Endodermal cell (in vitro differentiated cells): Measurements from ENCODE around the gene TMEM239. TPM values are rescaled to one million over a fixed set of nuclear protein-coding genes. Genes with fewer than 3 reads are reported as not detected.

ENCODE experiments used
- DNase-seq: peaks from one replicate; pipeline ENCODE4 v3.0.0-alpha.2; 2017
- H3K27ac ChIP-seq: 2 replicates; pipeline ENCODE4 v1.5.1; 2013; ENCODE audit warnings: mild to moderate bottlenecking, low read depth, low read length, moderate library complexity
- H3K27me3 ChIP-seq: 2 replicates; pipeline ENCODE4 v1.6.1; 2013; ENCODE audit warnings: mild to moderate bottlenecking, low read length, moderate library complexity; ENCODE audit not compliant: insufficient read depth, control insufficient read depth, poor library complexity, severe bottlenecking
- H3K36me3 ChIP-seq: 2 replicates; pipeline ENCODE4 v1.7.0; 2013; ENCODE audit warnings: mild to moderate bottlenecking, low read length, moderate library complexity; ENCODE audit not compliant: control insufficient read depth, insufficient read depth
- H3K4me1 ChIP-seq: one replicate; pipeline ENCODE4 v1.7.0; 2013; ENCODE audit warnings: low read length; ENCODE audit not compliant: control insufficient read depth, insufficient read depth
- H3K4me3 ChIP-seq: 2 replicates; pipeline ENCODE4 v1.5.1; 2013; ENCODE audit warnings: mild to moderate bottlenecking, low read length, moderate library complexity
- H3K9ac ChIP-seq: 2 replicates; pipeline ENCODE4 v1.6.1; 2013; ENCODE audit warnings: mild to moderate bottlenecking, low read length, moderate library complexity; ENCODE audit not compliant: poor library complexity, severe bottlenecking; ENCODE audit errors: extremely low read depth
- H3K9me3 ChIP-seq: 2 replicates; pipeline ENCODE4 v1.6.1; 2013; ENCODE audit warnings: mild to moderate bottlenecking, low read length, moderate library complexity; ENCODE audit not compliant: control insufficient read depth
- H3K27ac Mint-ChIP-seq: 2 replicates; pipeline ENCODE4 v1.8.0; 2020; ENCODE audit warnings: mixed read lengths
- H3K27me3 Mint-ChIP-seq: 2 replicates; pipeline ENCODE4 v1.8.0; 2021; ENCODE audit warnings: mild to moderate bottlenecking, mixed read lengths; ENCODE audit not compliant: insufficient read depth
- H3K36me3 Mint-ChIP-seq: 2 replicates; pipeline ENCODE4 v1.8.0; 2020; ENCODE audit warnings: low read depth, mixed read lengths
- H3K4me1 Mint-ChIP-seq: 2 replicates; pipeline ENCODE4 v1.8.0; 2020; ENCODE audit warnings: mixed read lengths
- H3K4me3 Mint-ChIP-seq: 2 replicates; pipeline ENCODE4 v1.8.0; 2020; ENCODE audit warnings: mild to moderate bottlenecking, moderate library complexity, mixed read lengths
- H3K9me3 Mint-ChIP-seq: 2 replicates; pipeline ENCODE4 v1.8.0; 2020; ENCODE audit warnings: mild to moderate bottlenecking, mixed read lengths
- CTCF ChIP-seq: fragments of 200-600 bp; sonication (generic); conservative IDR thresholded peaks from 2 replicates; pipeline ENCODE4 v1.5.0; 2021; ENCODE audit warnings: antibody characterized with exemption, mild to moderate bottlenecking
- WGBS, 2 experiments: methylation state at CpG; one replicate each; pipeline versions ENCODE4 v1.1.5 to v1.1.7; 2013; ENCODE audit warnings: missing lambda C conversion rate in 2 of 2, mixed read lengths in 1 of 2; ENCODE audit not compliant: insufficient coverage in 1 of 2, insufficient read length in 1 of 2; 5-methylcytosine and 5-hydroxymethylcytosine counted together
- total RNA-seq, 2 donors: library from RNA; stranded (reverse); fragmentation: NEBNext Ultra II Directional in 1 of 2; extraction: Animal tissue kit (Norgen Biotek cat#: 25700) in 1 of 2; gene quantifications; 2 replicates in 1 of 2; 3 replicates in 1 of 2; pipeline ENCODE4 v1.2.1, GENCODE V29; 2021

The TMEM239 gene
- total RNA-seq, 2 donors from 2014 or later = not detected

GRCh38 chr20:2817891-2818595 lies 1.9 kb downstream of the TMEM239 start:
- peak; percentile 18 for DNase-seq
- H3K27me3 Mint-ChIP-seq = peaks cover 54% of the 10 kb centered on the region
- Histone ChIP-seq H3K9ac (no peak overlapping the region), H3K4me1 (peaks cover 5% of the 10 kb centered on the region), H3K27me3 (peaks cover 36% of the 10 kb centered on the region), H3K27ac (no peak overlapping the region), H3K9me3 (no peaks in the 10 kb centered on the region), H3K4me3 (no peak overlapping the region), H3K36me3 (no peaks in the 10 kb centered on the region)
- peaks cover 5% of the 10 kb centered on the region for H3K9me3 Mint-ChIP-seq
- WGBS, 2 experiments = 83 to 91% methylated on average over 5 to 7 of the region's 7 CpGs
- H3K36me3 Mint-ChIP-seq = no peaks in the 10 kb centered on the region
- no peak overlapping the region for H3K4me3 Mint-ChIP-seq
- H3K27ac Mint-ChIP-seq = no peak overlapping the region
- no peak for TF ChIP-seq CTCF
- H3K4me1 Mint-ChIP-seq = peaks cover 23% of the 10 kb centered on the region

- Mint-ChIP-seq H3K4me3 (peak overlapping the region; percentile 36), H3K4me1 (peaks cover 13% of the 10 kb centered on the region), H3K27me3 (peaks cover 51% of the 10 kb centered on the region), H3K9me3 (no peaks in the 10 kb centered on the region), H3K27ac (no peak overlapping the region), H3K36me3 (no peaks in the 10 kb centered on the region)
- Histone ChIP-seq H3K4me1 (no peaks in the 10 kb centered on the region), H3K27me3 (peaks cover 36% of the 10 kb centered on the region), H3K4me3 (no peak overlapping the region), H3K9ac (no peak overlapping the region), H3K27ac (no peak overlapping the region), H3K36me3 (no peaks in the 10 kb centered on the region), H3K9me3 (no peaks in the 10 kb centered on the region)
- 50 to 55% methylated on average over 20 to 32 of the region's 32 CpGs for WGBS, 2 experiments
- no peak for TF ChIP-seq CTCF
- peak; percentile 81 for DNase-seq
Measured at GRCh38 chr20:2820084-2820895, 4.1 kb downstream of the TMEM239 start.

- peak; percentile 83 for DNase-seq
- H3K4me3 ChIP-seq = no peak overlapping the region
- H3K27me3 Mint-ChIP-seq = peaks cover 56% of the 10 kb centered on the region
Measured at GRCh38 chr20:2820896-2821869, 5.0 kb downstream of the TMEM239 start.

More at GRCh38 chr20:2820896-2821869, 5.0 kb downstream of the TMEM239 start:
- TF ChIP-seq CTCF = peak; percentile 19
- Mint-ChIP-seq H3K4me1 (peaks cover 16% of the 10 kb centered on the region), H3K4me3 (peak overlapping the region; percentile 36), H3K36me3 (no peaks in the 10 kb centered on the region), H3K27ac (no peak overlapping the region), H3K9me3 (no peaks in the 10 kb centered on the region)
- H3K9ac ChIP-seq = no peak overlapping the region
- H3K27ac ChIP-seq = no peak overlapping the region
- H3K4me1 ChIP-seq = no peaks in the 10 kb centered on the region
- H3K27me3 ChIP-seq = peaks cover 44% of the 10 kb centered on the region
- H3K9me3 ChIP-seq = no peaks in the 10 kb centered on the region
- whole genome bisulfite sequencing, 2 experiments = 30 to 47% methylated on average over 25 to 66 of the region's 68 CpGs
- no peaks in the 10 kb centered on the region for H3K36me3 ChIP-seq
